Stimulated activated CD8-positive, alpha-beta memory T cell treated with anti-CD3 and anti-CD28 coated beads, Interleukin-15, amount 100 ng/mL, for 1 hour (primary cell): ENCODE results near the gene LAMA4.

Experiments
- DNase-seq: peaks from one replicate; pipeline ENCODE4 v3.0.0-alpha.2; 2020; ENCODE audit warnings: low read depth

Gene LAMA4

DNA sequence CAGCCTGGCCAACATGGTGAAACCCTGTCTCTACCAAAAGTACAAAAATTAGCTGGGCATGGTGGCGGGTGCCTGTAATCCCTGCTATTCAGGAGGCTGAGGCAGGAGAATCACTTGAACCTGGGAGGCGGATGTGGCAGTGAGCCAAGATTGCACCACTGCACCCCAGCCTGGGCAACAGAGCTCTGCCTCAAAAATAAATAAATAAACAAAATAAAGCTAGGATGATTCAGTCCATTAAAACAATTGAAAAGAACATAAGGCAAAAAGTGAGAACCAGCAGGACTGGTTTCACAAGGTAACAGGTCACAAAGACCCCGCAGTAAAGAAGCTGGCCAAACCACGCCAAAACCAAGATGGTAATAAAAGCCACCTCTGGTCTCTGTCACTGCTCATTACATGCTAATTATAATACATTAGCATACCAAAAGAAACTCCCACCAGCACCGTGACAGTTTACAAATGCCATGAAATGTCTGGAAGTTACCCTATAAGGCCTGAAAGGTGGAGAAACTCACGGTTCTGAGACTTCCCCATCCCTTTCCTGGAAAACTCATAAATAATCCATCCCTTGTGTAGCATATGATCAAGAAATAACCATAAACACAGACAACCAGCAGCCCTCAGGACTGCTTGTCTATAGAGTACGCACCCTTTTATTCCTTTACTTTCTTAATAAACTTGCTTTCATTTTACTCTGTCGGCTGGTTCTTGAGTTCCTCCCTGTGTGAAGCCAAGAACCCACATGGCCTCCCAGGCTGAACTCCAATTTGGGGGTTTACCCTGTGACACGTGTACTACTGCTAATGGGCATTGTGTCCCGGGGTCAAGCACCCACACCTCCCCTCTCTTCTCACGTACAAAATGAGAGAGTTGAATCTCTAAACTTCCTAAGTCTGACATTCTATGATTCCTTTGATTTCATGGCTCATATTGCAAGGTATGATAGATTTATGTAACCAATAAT, 10.2 kb downstream of the LAMA4 start:
- no peak for DNase-seq

DNA sequence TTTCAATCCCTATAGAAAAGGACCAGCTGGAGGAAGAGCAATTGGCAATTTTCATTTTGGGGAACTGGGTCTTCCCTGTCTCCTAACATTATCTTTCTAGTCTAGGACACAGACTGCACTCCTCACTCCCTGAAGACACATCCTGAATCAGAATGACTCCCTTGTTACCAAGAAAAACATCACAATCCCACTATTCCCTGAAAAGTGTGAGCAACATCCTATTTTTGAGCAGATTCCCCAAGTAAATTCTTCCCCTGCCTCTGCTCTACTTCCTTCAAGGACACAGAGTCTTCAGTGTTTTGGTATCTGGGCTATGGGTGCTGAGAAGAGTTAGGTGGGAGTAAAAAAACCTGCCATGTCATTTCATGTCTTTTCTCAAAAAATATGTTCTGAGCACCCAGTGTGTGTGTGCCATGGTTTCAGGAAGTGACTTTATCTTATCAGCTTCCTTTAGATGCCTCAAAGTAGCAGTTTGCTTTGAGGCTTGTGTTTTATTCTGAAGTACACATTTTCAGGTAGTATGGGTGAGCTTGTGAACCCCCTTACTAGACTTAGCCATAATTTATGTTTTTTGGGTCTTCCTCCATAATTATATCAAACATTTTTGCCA, 12.4 kb downstream of the LAMA4 start:
- no peak for DNase-seq

DNA sequence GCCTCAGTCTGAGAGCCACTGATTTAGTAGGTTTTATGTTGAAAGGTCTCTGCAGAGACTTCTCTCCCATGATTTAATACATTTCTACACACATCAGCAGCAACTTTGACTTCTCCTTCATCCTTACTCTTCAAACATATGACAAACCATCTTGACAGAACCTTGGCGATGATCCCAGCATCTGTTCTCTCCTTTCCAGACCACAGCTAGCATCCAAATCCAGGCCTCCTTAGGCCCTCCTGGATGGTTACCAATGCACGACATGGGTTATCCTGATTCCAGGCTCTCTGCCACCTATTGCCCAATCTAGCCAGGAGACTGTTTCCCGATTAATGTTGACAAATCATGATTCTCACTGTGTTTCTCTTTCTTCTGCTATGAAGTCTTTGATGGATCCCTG, 16.8 kb downstream of the LAMA4 start:
- no peak for DNase-seq

DNA sequence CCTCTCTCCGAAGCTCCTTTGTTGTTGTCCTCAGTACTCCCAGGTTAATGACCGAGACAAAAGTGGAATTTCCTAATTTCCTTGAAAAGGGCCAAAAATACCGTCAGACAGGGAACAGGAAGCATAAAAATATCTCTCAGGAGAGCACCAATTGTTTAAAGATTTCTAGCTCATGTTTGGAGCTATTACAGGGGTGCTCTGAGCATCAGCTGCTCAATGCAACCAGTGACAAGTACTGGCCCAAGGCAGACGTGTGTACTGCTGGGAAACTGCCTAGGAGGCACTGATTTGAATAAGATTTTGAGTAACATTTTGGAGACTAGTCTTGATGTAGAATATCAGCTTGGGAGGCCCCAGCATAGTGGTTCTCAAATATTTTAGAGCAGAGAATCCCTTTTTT, 17.3 kb downstream of the LAMA4 start:
- DNase-seq = no peak

DNA sequence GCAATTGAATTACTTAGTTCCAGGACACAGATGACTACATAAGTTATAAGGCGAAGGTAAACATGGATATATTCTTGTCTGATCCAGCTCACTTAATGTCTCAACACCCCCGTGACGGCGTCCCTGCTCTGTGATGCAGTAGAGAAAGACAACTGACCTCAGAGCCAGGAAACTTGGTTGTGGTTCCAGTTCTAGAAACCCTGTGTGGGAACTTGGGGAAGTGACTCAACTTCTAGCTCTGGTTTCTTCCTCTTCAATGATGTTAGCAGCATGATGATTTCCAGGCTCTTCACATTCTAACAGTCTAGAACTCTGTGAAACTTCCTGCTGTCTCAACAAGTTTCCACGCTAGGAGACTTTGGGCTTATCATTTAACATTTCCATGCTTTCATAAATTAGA, 18.4 kb downstream of the LAMA4 start:
- DNase-seq = no peak

DNA sequence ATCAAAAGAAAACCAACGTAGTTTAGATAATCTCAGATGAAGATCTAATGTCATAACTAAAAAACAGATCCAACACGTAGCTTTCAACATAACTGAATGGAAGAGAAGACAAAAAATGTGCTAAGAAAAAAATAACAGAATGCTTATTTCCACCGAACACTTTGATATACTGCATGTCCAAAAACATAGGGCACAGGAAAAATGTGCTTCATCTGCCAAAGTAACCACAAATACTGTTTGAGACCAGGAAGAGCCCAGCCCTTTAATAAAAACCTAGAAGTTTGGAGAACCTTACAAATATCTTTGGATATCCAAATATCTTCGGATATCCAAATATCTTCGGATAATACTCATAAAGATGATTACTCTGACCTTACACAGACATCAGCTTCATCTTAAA, 19.8 kb downstream of the LAMA4 start:
- DNase-seq = no peak

DNA sequence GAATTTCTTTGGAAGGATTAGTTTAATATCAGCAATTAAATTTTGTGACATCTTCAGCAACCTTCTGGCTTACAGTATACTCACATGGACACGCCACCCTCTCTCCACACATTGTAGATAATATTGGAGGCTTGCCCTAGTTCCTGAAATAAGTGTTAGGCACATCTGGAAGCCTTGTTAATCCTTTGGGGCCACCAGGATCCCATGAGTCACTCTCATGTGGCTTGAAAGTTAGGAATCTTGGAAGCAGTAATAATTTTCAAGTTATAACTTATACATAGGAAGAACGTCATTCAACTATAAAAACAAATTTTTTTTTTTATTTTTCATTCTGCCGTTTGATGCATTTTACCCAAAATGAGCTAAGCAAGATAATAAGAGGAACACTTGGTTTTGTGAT, 20.5 kb downstream of the LAMA4 start:
- no peak for DNase-seq

DNA sequence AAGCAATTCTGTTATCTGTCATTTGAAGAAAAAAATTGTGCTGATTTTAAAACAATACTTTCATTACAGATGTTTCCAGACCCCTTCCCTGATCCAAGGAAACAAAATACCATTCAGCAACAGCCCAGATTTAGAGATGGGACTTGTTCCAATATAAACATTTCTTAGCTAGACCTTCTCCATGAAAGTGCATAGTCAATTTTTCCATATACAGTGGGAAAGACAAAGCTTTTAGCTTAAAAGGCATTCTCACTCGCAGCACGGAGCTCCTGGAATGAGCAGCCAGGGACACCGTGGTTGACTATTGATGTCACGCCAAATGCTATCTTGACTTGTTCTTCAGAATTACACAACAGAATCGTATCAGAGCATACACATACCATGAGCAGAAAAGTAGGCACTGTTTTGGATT, 21.5 kb downstream of the LAMA4 start:
- no peak for DNase-seq

DNA sequence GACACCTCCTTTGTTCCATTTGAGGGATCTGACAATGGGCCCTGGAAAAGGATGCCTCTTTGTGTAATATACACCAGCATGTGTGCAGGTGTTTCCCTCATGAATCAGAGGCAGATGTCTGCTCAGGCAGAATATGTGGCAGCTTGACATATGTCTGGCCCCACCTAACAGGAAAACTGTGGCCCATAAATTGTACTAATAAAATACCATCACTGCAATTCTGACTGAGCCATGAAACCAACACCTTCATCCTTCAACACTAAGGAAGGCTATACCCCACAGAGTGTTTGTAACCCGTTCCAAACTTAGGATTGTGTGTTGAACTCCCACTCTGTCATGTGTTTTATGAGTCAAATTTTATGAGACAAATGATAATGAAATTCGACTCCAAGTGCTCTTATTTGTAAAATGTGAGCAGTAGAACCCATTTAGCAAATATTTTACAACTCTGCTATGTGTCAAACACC, 22.7 kb downstream of the LAMA4 start:
- DNase-seq = no peak

DNA sequence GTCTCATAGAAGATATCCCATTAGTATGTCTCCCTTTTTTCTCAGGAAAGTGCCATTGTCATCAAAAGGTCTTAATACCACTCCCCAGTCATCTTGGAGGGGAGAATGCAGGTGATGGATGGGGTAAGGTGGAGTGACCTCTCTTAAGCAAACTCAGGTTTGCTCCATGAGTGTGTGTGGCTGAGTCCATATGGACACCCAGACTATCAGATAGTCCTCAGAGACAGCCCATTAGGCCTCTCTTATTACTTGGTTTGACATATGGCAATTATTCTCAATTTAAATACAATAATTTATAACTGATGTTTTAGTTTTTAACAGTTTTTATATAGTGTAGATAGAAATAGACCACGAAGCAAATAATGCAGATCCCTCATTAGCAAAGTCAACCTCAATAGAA, 23.2 kb downstream of the LAMA4 start:
- no peak for DNase-seq

DNA sequence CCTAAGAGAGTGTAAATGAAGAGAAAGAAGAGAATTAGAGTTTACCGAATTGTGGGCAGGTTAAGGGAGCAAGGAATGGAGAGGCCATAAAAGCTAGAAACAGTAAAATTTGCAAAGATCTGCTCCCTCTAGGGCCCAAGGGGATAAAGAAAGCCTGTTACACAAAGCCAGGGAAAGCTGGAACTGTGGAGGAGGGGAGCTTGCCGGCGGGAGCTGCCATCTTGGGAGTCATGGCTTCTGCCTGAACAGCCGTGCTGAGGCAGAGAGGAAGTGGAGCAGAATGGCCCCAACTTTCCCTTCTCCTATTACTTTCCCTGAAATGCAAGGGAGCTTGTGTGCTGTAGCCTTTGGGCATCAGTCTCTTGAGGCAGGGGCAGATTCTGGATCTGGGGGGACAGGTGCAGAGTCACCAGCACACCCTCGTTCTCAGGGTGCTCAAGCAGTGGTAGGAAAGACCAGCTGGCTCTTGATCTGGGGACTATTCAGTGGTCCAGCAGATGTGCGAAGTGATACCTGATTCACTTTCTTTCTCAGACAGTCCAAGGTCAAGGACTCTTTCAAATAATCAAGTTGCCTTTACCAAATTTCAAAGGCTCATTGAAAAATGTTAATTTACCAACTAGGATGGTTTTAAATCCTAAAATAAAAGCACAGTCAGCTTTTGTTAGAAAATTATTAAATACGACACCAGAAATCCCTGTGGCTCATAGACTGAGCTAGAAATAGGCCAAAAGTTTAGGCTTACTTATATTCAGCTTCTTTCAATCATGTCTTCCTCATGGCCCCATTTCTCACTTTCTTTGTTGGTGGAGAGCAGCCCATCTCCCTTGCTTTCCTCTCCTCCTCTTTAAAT, 25.7 kb downstream of the LAMA4 start:
- no peak for DNase-seq

DNA sequence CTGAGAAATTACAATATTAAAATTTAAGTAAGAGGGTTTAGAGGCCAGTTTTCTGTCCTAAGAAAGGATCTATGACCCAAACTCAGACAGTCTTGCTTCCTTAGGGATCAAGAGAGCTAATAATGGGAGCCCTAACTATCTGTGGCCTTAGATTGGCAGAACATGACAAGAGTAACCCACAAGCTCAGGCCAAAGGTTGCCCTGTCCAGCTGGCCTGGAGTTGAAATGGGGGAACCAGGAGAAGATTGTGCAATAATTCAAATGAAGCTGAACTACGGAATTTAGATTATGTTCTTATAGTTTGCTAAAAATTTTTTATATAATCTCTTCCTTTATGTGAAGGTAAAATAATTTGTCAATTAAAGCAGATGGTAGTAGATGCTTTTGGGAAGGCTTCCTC, 26.4 kb downstream of the LAMA4 start:
- DNase-seq = no peak

DNA sequence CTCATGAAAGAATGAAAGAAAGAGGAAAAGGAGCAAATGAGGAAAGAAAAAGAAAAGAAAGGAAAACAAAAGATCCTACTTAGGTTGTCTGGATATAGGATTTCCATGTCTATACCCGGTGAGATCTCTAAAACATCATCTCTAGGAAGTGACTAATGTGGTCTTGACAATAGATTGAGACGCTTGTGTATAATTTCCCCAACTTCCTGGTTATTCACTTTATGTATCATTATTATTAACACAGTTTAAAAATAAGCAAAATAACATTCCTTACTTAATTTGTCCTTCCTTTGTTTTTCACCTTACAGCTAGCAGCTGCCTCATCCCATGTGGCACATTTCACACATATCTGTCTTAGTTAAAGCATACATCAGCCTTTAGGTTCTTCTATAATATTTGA, 27.0 kb downstream of the LAMA4 start:
- no peak for DNase-seq

DNA sequence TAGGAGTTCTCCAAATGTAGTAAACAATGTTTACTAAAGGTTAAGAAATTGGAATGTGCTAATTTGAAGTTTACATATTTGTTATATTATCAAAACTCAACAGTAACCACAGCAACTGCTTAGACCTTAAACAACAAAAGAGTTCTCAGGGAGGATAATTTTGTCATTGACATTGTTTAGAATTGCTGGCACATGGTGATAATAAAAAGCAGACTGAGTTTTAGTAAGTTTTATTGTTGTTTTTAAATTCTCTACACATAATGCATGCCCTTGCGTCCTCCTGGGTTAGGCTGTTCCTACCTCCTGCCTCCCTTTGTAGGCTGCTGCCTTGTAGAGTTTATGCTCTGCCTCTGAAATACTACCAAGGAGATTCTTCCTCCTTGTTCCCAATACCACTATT, 28.7 kb downstream of the LAMA4 start:
- no peak for DNase-seq

DNA sequence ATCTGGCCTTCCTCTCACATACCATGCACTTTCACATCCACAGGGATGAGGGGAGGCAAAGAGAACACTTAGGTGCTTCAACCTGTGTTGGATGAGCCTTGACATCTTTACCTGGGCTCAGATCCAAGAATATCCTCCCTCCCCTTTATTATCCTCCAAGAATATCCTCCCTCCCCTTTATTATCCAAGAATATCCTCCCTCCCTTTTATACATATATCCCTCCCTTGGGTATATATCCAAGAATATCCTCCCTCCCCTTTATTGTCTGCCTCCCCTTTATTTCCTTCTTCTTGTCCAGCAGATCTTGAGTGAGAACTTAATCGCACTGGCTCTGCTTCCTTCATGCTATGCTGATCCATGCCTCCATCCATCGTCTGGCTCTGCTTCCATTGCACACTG, 30.3 kb downstream of the LAMA4 start:
- no peak for DNase-seq

DNA sequence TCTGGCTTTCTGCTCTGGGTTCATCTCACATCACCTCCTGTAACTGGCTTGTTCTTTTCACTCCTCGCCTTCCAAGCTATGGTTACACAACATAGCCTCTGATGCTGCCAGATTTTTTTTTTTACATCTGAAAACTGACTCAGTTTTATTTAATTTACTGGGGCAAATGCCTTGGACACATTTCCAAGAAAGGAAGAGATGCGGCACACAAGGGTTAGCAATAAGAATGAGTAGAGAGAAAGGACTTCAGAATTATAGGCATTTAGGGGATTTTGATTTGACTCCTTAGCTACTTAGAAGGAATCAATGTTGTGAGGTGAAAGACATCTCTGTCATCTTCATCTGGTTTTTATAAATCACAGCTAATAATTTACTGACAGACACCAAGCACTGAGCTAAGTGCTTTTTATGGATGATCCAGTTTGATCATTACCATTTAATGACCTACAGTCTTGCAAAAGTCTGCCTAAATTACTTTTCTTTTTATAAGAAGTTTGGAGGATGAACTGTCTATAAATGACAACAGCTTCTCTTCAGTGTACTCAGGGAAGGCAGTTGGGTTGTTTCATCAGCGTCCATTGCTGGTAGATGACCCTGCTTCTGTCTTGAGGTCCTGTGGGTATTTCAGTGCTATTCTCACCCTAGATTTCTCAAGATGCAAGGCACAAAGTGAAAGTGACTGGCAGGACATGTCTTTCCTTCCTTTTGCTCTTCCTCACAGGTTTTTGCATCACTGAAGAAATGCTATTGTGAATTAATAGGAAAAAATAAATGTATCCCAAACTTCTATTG, 31.1 kb downstream of the LAMA4 start:
- DNase-seq = no peak

DNA sequence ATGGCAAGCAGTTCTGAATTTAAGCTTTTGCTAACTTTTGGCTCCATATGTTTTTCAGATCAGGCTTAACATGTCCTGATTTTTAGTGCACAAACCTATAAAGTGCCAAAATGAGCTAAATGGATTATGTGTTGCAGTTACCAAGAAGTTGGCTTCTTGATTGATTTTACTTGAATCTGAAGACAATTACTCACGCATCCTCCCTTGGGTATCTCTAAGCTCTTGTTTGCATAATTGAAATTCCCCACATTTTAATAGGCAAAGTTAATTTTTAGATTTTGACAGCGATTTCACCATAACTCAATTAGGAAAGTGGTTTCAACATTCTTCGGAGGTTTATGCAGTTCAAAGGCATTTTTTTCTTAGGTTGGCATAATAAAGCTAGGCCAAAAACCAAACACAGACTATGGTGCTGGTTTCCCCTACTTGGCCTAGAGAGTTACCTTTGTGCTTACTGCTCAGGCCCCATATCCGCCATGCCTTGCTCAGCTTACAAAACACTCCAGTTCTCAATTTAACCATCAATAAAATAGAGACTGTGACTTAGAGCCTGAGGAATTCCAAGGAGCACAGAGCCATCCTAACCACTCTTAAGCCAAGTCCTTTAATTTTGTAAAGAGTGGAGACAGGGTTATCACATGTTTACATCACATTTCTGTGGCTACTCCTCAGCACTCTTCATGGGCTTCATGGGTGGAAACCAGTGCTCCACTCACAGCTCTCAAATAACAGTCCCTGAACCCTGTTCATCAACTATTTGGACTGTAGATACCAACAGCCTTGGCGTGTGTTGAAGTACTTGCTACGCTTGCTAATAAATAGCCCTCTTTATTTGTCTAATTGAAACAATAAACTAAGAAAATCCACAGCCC, 32.1 kb downstream of the LAMA4 start:
- DNase-seq = no peak

DNA sequence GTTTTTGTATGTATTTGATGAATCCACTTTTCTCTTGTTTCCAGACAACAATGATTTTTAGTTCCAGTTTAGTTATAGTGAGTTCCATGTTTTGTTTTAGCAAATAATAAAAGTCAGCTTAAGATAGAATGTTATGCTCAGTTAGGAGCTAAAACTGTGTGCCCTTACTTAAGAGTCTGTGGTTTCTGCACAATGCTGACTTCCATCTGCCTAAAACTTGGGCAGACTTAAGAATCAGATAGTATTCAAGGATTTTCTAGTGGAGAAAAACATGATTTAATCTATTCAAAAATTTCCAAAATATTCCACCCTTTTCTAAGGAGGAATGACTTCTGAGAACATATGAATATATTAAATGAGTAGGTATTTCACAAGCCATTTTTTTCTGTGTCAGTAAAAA, 32.8 kb downstream of the LAMA4 start:
- no peak for DNase-seq

DNA sequence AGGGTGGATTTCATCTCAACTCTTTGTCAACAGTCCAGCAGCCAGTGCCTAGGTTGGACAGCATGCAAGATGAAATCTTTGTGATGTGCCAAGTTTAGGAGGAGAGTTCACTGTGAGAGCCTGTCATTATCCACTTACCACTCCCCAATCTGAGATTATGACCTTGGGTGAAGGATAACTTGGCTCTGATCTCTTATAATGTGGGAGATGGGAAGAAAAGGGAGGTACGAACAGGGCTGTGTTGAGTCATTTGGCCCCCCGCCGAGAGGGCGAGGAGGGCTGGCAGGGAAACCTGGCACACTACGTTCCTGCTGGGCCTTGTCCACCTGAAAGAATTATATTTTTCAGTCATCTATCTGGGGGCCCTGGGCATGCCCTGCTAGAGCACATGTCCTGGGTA, 35.8 kb downstream of the LAMA4 start:
- no peak for DNase-seq

DNA sequence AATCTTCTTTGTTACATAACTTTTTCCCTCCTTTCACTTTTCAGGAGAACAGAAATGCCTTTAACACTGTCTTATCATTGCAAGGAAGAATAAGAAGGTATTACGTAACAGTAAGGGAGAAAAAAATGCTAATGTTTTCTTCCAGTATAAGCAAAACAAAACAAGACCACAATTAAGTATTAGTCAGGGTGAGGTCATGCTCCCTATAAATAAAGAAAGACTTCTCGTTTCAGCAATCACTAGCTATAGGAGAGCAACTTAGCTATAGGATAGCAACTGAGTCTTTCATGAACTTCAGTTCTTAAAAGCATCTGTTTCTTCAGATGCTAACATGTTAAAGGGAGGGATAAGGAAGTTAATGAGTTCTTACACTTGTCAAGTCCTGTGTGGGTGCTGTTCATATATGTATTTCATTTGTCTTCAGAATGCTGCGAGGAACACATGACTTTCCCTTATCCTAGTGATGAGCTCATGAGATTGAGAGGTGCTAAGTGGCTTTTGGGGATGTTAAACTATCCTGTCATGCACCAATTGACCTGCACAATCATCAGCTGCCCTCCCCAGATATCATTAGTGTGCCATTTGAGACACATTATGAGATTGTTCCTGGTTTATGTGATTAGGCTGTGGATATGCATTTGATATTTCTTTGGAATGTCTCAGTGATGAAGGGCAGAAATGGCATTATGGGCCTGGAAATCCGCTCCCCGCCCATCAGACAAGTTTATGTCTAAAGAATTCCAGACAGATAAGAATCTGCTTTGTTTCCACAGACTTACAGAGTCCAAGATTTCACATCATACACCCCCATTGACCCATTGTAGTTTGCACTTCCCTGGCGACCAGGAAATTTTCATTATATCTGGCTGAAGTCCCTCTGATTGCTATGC, 37.5 kb downstream of the LAMA4 start:
- DNase-seq = no peak
